Measurements from ENCODE around the gene PPIL1.

Gene PPIL1

GRCh38 chr6:36855750-36856149 lies 18.9 kb downstream of the PPIL1 start:
- no peak for DNase-seq (ENCODE audit: low spot score)

GRCh38 chr6:36853325-36853724 lies 21.3 kb downstream of the PPIL1 start:
- DNase-seq (ENCODE audit: low spot score): no peak

- DNase-seq (ENCODE audit: low spot score): no peak
Measured at GRCh38 chr6:36852481-36853147, 22.0 kb downstream of the PPIL1 start.

GRCh38 chr6:36851626-36852025 lies 23.0 kb downstream of the PPIL1 start:
- no peak for DNase-seq (ENCODE audit: low spot score)

GRCh38 chr6:36851149-36851614 lies 23.4 kb downstream of the PPIL1 start:
- DNase-seq (ENCODE audit: low spot score): peak; percentile 56

- DNase-seq (ENCODE audit: low spot score): no peak
Measured at GRCh38 chr6:36850021-36850420, 24.6 kb downstream of the PPIL1 start.

- DNase-seq (ENCODE audit: low spot score): no peak
Measured at GRCh38 chr6:36848658-36849441, 25.8 kb downstream of the PPIL1 start.

GRCh38 chr6:36847991-36848390 lies 26.6 kb downstream of the PPIL1 start:
- no peak for DNase-seq (ENCODE audit: low spot score)

GRCh38 chr6:36847152-36847551 lies 27.5 kb downstream of the PPIL1 start:
- DNase-seq (ENCODE audit: low spot score): no peak

- DNase-seq (ENCODE audit: low spot score): no peak
Measured at GRCh38 chr6:36845233-36845632, 29.4 kb downstream of the PPIL1 start.

GRCh38 chr6:36844232-36845170 lies 30.1 kb downstream of the PPIL1 start:
- DNase-seq (ENCODE audit: low spot score): no peak

- no peak for DNase-seq (ENCODE audit: low spot score)
Measured at GRCh38 chr6:36843170-36843569, 31.4 kb downstream of the PPIL1 start.

- DNase-seq (ENCODE audit: low spot score): no peak
Measured at GRCh38 chr6:36841756-36842155, 32.8 kb downstream of the PPIL1 start.

- DNase-seq (ENCODE audit: low spot score): no peak
Measured at GRCh38 chr6:36840432-36841403, 33.9 kb downstream of the PPIL1 start.

GRCh38 chr6:36839749-36840431 lies 34.7 kb downstream of the PPIL1 start:
- DNase-seq (ENCODE audit: low spot score): peak; percentile 44

- no peak for DNase-seq (ENCODE audit: low spot score)
Measured at GRCh38 chr6:36838896-36839748, 35.5 kb downstream of the PPIL1 start, which contains the start of gene CPNE5. CPNE5 (minus strand) TSS chr6:36839444; CDS start chr6:36839377, 67 bp downstream.

GRCh38 chr6:36837686-36838085 lies 36.9 kb downstream of the PPIL1 start:
- no peak for DNase-seq (ENCODE audit: low spot score)

- DNase-seq (ENCODE audit: low spot score): no peak
Measured at GRCh38 chr6:36837022-36837339, 37.6 kb downstream of the PPIL1 start.

Measured in CD4-positive, alpha-beta T cell treated with Interleukin-15 for 4 hours (primary cell).